GM13976 (cell line): Measurements from ENCODE around the gene PANX2.

Experiments used
- DNase-seq: peaks from one replicate; pipeline ENCODE4 v3.0.0; 2012; ENCODE audit warnings: low spot score
- CTCF ChIP-seq: IDR thresholded peaks from 2 replicates; pipeline ENCODE4 v1.5.1; 2012; ENCODE audit warnings: borderline replicate concordance, mild to moderate bottlenecking; ENCODE audit not compliant: insufficient read depth; ENCODE audit errors: extremely low read depth, missing control alignments, control extremely low read depth
- in situ Hi-C: fragments of 300-500 bp; cut with MboI; formaldehyde crosslinking; loops from one replicate; pipeline ENCODE4 v1.12.0; 2022; ENCODE audit warnings: low sequenced_read_pairs, mixed read lengths, inconsistent platforms; ENCODE audit not compliant: unreplicated experiment

The PANX2 gene

GRCh38 chr22:50140615-50141014 lies 29.9 kb upstream of the PANX2 start:
- TF ChIP-seq CTCF = no peak
- in situ Hi-C loops = no loop called here
- DNase-seq = no peak

DNA sequence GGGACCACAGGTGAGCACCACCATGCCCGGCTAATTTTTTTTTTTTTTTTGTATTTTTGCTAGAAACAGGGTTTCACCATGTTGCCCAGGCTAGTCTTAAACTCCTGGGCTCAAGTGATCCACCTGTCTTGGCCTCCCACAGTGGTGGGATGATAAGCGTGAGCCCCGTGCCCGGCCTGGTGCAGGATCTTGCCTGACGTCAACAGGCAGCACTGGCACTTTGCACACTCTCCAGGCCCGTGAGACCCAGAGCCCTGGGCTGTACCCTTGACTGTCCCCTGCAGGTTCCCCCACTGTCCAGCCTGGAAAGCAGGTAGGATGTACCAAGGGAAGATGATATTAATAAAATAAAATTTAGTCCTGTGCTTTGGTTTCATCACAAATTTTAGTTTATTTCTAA lies 29.1 kb upstream of the PANX2 start:
- TF ChIP-seq CTCF = no peak
- DNase-seq = no peak
- in situ Hi-C loops = no loop called here

- in situ Hi-C loops = no loop called here
- no peak for TF ChIP-seq CTCF
- no peak for DNase-seq
These were observed 28.6 kb upstream of the PANX2 start for GRCh38 chr22:50141891-50142363.

- TF ChIP-seq CTCF = no peak
- in situ Hi-C loops = no loop called here
- no peak for DNase-seq
These were observed 27.4 kb upstream of the PANX2 start for GRCh38 chr22:50143096-50143495.

DNA sequence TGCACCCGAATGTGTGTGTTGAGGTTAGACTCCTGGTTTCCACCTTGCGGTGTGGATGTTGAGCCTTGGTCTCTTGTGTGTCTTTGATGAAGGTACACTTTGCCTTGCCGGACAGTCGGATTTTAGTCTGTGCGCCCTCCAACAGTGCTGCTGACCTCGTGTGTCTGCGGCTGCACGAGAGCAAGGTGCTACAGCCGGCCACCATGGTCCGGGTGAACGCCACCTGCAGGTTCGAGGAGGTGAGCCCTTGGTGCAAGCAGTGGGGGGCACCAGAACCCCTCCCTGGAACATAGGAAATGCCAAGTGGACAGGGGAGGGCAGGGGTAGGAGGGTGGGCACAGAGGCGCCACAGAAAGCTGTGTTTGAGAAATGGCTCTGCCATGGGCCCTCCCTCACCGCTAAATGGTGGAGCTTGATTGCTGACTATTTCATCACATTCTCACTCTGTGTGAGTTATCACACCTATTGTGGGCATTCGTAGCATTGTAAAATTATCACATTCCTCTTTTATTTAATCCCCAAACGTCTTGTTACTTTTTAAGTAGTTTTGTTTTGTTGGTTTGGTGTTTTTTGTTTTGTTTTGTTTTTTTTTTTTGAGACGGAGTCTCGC lies 26.4 kb upstream of the PANX2 start:
- DNase-seq = no peak
- no peak for TF ChIP-seq CTCF
- in situ Hi-C loops = no loop called here

DNA sequence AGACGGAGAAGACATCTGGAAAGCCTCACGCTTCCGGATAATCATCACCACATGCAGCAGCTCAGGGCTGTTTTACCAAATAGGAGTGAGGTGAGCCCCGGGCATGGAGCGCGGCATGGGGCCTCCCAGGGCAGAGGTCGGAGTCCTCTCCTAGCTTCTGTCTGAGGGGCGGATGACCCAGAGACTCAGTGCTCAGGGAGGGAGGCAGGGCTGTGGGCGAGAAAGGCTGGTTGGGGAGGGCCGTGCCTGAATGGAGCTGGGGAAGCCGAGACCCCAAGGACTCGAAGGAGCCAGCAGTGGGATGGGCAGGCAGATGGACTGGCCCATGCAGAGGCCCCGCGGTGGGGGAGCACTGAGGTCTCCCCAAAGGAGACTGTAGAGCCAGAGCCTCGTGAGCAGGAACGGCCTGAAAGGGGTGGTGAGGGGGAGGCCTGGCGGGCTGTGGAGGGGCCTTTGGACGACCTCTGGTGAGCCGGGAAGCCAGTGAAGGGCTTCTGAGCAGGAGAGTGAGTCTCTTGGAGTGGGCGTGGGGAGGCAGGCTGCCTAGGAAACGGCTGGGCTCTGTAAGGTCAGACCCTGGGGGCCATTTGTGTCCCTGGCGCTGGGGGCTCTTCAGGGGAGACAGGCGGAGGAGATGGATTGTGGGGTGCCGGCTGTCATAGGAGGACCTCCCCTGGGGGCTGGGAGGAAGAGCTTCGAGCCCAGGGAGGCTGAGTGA lies 24.7 kb upstream of the PANX2 start:
- no peak for DNase-seq
- TF ChIP-seq CTCF = no peak
- in situ Hi-C loops = no loop called here
